HepG2 (cell line): ENCODE data around the gene DNAJB12. TPM values are rescaled to one million over a fixed set of nuclear protein-coding genes. Genes with fewer than 3 reads are reported as not detected.

Experiments
- ATAC-seq: fragments of 200-7000 bp; cut with Tn5 transposase; 3 replicates; pipeline ENCODE4 v1.9.1; 2020; ENCODE audit warnings: mild to moderate bottlenecking, moderate library complexity
- BruUV-seq: library from RNA; stranded (reverse); fragments of 400-500 nt; replicated peaks from 2 replicates; lab custom pipeline; 2021; lab: Mats Ljungman, UMichigan
- CTCF ChIA-PET: fragments of 300-600 bp; formaldehyde crosslinking; extraction: SDS; loops from one replicate; lab custom pipeline; 2021; ENCODE audit warnings: low total read pairs, inconsistent platforms, low intra/inter-chr PET ratio; lab: Yijun Ruan, JAX
- POLR2A ChIA-PET: fragments of 350-600 bp; sonication (Branson Sonifier 250); formaldehyde crosslinking; loops from one replicate; lab custom pipeline; 2020; ENCODE audit warnings: antibody characterized with exemption, inconsistent platforms; lab: Yijun Ruan, JAX
- DNase-seq: peaks from one replicate; pipeline ENCODE4 v3.0.0-alpha.2; 2015; ENCODE audit warnings: low spot score
- FAIRE-seq: peaks from 3 replicates; lab custom pipeline; 2011; peaks lifted over from hg19 to GRCh38; lab: Jason Lieb, UNC
- H2AFZ ChIP-seq: one replicate; pipeline ENCODE4 v1.6.1; 2011; ENCODE audit warnings: low read length, inconsistent platforms
- H3K27ac ChIP-seq: fragments of 300-600 bp; 3 replicates; pipeline ENCODE4 v1.8.0; 2011; ENCODE audit warnings: mixed run types, mild to moderate bottlenecking, mixed read lengths, low read length, inconsistent platforms; ENCODE audit not compliant: insufficient read depth; ENCODE audit errors: extremely low read length
- H3K27me3 ChIP-seq, 2 experiments: fragments of 200-600 bp in 1 of 2; 2 replicates in 1 of 2; 3 replicates in 1 of 2; pipeline versions ENCODE4 v1.6.0 to v1.8.0; 2011; ENCODE audit warnings: low read length in 2 of 2, mild to moderate bottlenecking in 2 of 2, moderate library complexity in 2 of 2, inconsistent platforms in 1 of 2; ENCODE audit not compliant: insufficient read depth in 2 of 2, control insufficient read depth in 1 of 2
- H3K36me3 ChIP-seq, 2 experiments: fragments of 200-600 bp in 1 of 2; replicated peaks in 1 of 2; 2 replicates in 1 of 2; 3 replicates in 1 of 2; pipeline versions ENCODE4 v1.5.1 to v1.8.0; 2011; ENCODE audit warnings: low read length in 2 of 2, inconsistent platforms in 1 of 2; ENCODE audit not compliant: insufficient read depth in 2 of 2, control insufficient read depth in 1 of 2
- H3K4me1 ChIP-seq: 2 replicates; pipeline ENCODE4 v1.5.1; 2012; ENCODE audit warnings: low read length, inconsistent platforms; ENCODE audit not compliant: insufficient read depth
- H3K4me2 ChIP-seq: 2 replicates; pipeline ENCODE4 v1.6.0; 2011; ENCODE audit warnings: low read depth, low read length, inconsistent platforms
- H3K4me3 ChIP-seq, 3 experiments: fragments of 200-600 bp in 1 of 3; sonication (generic), shearing (Covaris generic) in 1 of 3; replicated peaks in 1 of 3; 2 replicates each; pipeline ENCODE4 v1.5.1; 2011 to 2016; ENCODE audit warnings: low read length in 3 of 3, inconsistent platforms in 2 of 3, low read depth in 2 of 3, mild to moderate bottlenecking in 2 of 3, control low read depth in 1 of 3, mixed read lengths in 1 of 3; ENCODE audit not compliant: insufficient read depth in 1 of 3
- H3K79me2 ChIP-seq: one replicate; pipeline ENCODE4 v1.6.1; 2011; ENCODE audit warnings: low read length, inconsistent platforms; ENCODE audit not compliant: insufficient read depth
- H3K9ac ChIP-seq: 2 replicates; pipeline ENCODE4 v1.6.0; 2011; ENCODE audit warnings: mild to moderate bottlenecking, low read depth, low read length, inconsistent platforms; ENCODE audit not compliant: insufficient read depth
- H3K9me3 ChIP-seq: 2 replicates; pipeline ENCODE4 v1.5.1; 2012; ENCODE audit warnings: mild to moderate bottlenecking, low read length
- H4K20me1 ChIP-seq: 2 replicates; pipeline ENCODE4 v1.6.0; 2011; ENCODE audit warnings: inconsistent platforms, mild to moderate bottlenecking, low read length, moderate library complexity; ENCODE audit not compliant: insufficient read depth
- ATF7 ChIP-seq, 2 experiments: fragments of 450-650 bp in 1 of 2; sonication (generic) in 1 of 2; formaldehyde crosslinking in 1 of 2; IDR thresholded peaks; 2 replicates each; pipeline versions ENCODE4 v1.4.0 to v1.6.1; 2016 to 2020; ENCODE audit warnings: antibody characterized with exemption in 1 of 2, mild to moderate bottlenecking in 1 of 2, missing genetic modification reagents in 1 of 2
- CTCF ChIP-seq: sonication (generic); formaldehyde crosslinking; IDR thresholded peaks from 2 replicates; pipeline ENCODE4 v1.5.0; 2020; ENCODE audit warnings: mild to moderate bottlenecking, missing genetic modification reagents, moderate library complexity
- DMAP1 ChIP-seq: IDR thresholded peaks from 2 replicates; pipeline ENCODE4 v1.6.1; 2016
- GABPB1 ChIP-seq: IDR thresholded peaks from 2 replicates; pipeline ENCODE4 v1.6.1; 2016; ENCODE audit warnings: mild to moderate bottlenecking, missing genetic modification reagents, moderate library complexity, missing compliant biosample characterization
- HMGXB4 ChIP-seq, 2 experiments: sonication (generic) in 1 of 2; formaldehyde crosslinking in 1 of 2; IDR thresholded peaks; 2 replicates each; pipeline versions ENCODE4 v1.4.0 to v1.6.1; 2018 to 2020; ENCODE audit warnings: missing genetic modification reagents in 2 of 2, borderline replicate concordance in 1 of 2, low read depth in 1 of 2, mild to moderate bottlenecking in 1 of 2, missing biosample characterization in 1 of 2
- TRIM22 ChIP-seq: fragments of 450-650 bp; IDR thresholded peaks from 2 replicates; pipeline ENCODE4 v1.6.1; 2017
- ZC3H13 ChIP-seq: sonication (generic); formaldehyde crosslinking; IDR thresholded peaks from 2 replicates; pipeline ENCODE4 v1.8.1; 2023; ENCODE audit warnings: mild to moderate bottlenecking, missing genetic modification reagents, moderate library complexity
- ZNF30 ChIP-seq: sonication (generic); formaldehyde crosslinking; IDR thresholded peaks from 2 replicates; pipeline ENCODE4 v1.5.0; 2020; ENCODE audit warnings: mild to moderate bottlenecking, missing genetic modification reagents
- ZNF329 ChIP-seq: sonication (generic); formaldehyde crosslinking; IDR thresholded peaks from 2 replicates; pipeline ENCODE4 v1.9.0; 2021; ENCODE audit warnings: low read depth, mild to moderate bottlenecking, missing genetic modification reagents
- WGBS: methylation state at CpG from one replicate; pipeline ENCODE4 v1.1.6; 2017; ENCODE audit warnings: low lambda C conversion rate; 5-methylcytosine and 5-hydroxymethylcytosine counted together
- in situ Hi-C: cut with HindIII; loops from 2 replicates; pipeline ENCODE4 v1.10.0; 2017; ENCODE audit warnings: low pct_unique_long_range_greater_than_20kb; ENCODE audit not compliant: extremely low pct_ligation_motif_present
- intact Hi-C: fragments of 100-400 bp; cut with micrococcal nuclease; formaldehyde crosslinking; loops from one replicate; pipeline ENCODE4 v1.10.0; 2022; ENCODE audit not compliant: unreplicated experiment
- polyA plus RNA-seq, 8 experiments: library from polyadenylated mRNA; depleted of rRNA in 3 of 8; stranded (reverse) in 7 of 8; unstranded in 1 of 8; fragments of >200 nt; fragmentation: Illumina TruSeq in 4 of 8; extraction: Trizol in 4 of 8; gene quantifications; 2 replicates each; pipeline versions ENCODE4 v1.2.1 to v1.2.3, GENCODE V29; 2011 to 2016; ENCODE audit warnings: low read depth in 4 of 8, missing spikeins in 1 of 8, mixed read lengths in 1 of 8; ENCODE audit not compliant: insufficient read depth in 1 of 8
- total RNA-seq, 5 experiments: library from RNA; depleted of rRNA; stranded (reverse); fragments of >200 nt; fragmentation: Illumina TruSeq; extraction: Trizol; gene quantifications; 2 replicates each; pipeline ENCODE4 v1.2.3, GENCODE V29; 2016; ENCODE audit warnings: low read depth in 1 of 5

Gene DNAJB12
- total and polyA plus RNA-seq, 2 of the 13 experiments (the other 11 are each of a cell fraction or from before 2014, with no cell fraction given), result 10.8 to 18.2 TPM

- peak; percentile 20 to 50; a peak in 1 of 4 replicates for TF ChIP-seq HMGXB4 (CRISPR knock-in tag; IDR thresholded peaks at IDR 0.05; ENCODE audit: borderline replicate concordance in 1 of 2, low read depth in 1 of 2)
- TF ChIP-seq GABPB1 (CRISPR knock-in tag), result peak; percentile 28; the same call in 1 of the 2 replicates
- peak; percentile 91 for TF ChIP-seq CTCF (CRISPR knock-in tag)
- TF ChIP-seq ZNF30 (CRISPR knock-in tag), result no peak
- TF ChIP-seq, all 625 proteins: peak for 36
Observed at GRCh38 chr10:72340510-72341261, 14.0 kb downstream of the DNAJB12 start (continued).

- in situ Hi-C loops, result loop anchor here (10.0 to 25.0 kb wide), 2 partner anchors 251 to 373 kb away; partner anchors contain the start of genes CHST3 and SPOCK2
- Histone ChIP-seq H3K27me3 (no peaks in the 10 kb centered on the region), H2AFZ (no peak overlapping the region)
- BruUV-seq, result no TSS peak
- TF ChIP-seq TRIM22 (no peak), ZC3H13 (CRISPR knock-in tag) (no peak), ATF7 (IDR thresholded peaks at IDR 0.05) (no peak), ATF7 (CRISPR knock-in tag; IDR thresholded peaks at IDR 0.05) (no peak), ZNF329 (no peak), DMAP1 (CRISPR knock-in tag) (no peak)
- TF ChIP-seq, all 625 proteins: peak for 0
- Histone ChIP-seq H3K27ac (no peak overlapping the region), H4K20me1 (no peaks in the 10 kb centered on the region), H3K79me2 (no peaks in the 10 kb centered on the region), H3K9me3 (no peaks in the 10 kb centered on the region), H3K9ac (no peak overlapping the region), H3K4me2 (no peak overlapping the region), H3K36me3 (peaks cover 20 to 46% of the 10 kb centered on the region in 2 experiments), H3K4me1 (peaks cover 39% of the 10 kb centered on the region), H3K4me3 (no peak overlapping the region)
- intact Hi-C loops, result loop anchor here (5.0 kb wide), 1 partner anchor 291 kb away; no protein-coding TSS in a partner anchor
- ChIA-PET CTCF (interaction anchor here (2.0 kb wide), 1 partner anchor 212 kb away, joined by 7 read pairs; no protein-coding TSS in a partner anchor), POLR2A (no interaction called here)
- WGBS, result 100% methylated on average over 7 of the region's 7 CpGs
- no peak for FAIRE-seq
- DNase-seq, result no peak
- ATAC-seq, result no peak
Observed at GRCh38 chr10:72338180-72338579, 16.5 kb downstream of the DNAJB12 start.
